Loucy (cell line): ENCODE data around the gene TANGO6.

Experiments used
- CTCF ChIP-seq: fragments of 200-600 bp; sonication (generic); conservative IDR thresholded peaks from 2 replicates; pipeline ENCODE4 v1.5.1; 2014; ENCODE audit warnings: mild to moderate bottlenecking, antibody characterized with exemption, low read length
- EZH2phosphoT487 ChIP-seq: fragments of 200-600 bp; IDR thresholded peaks from 2 replicates; pipeline ENCODE4 v1.6.1; 2018; ENCODE audit warnings: antibody characterized with exemption, mild to moderate bottlenecking, moderate library complexity, borderline replicate concordance

DNA sequence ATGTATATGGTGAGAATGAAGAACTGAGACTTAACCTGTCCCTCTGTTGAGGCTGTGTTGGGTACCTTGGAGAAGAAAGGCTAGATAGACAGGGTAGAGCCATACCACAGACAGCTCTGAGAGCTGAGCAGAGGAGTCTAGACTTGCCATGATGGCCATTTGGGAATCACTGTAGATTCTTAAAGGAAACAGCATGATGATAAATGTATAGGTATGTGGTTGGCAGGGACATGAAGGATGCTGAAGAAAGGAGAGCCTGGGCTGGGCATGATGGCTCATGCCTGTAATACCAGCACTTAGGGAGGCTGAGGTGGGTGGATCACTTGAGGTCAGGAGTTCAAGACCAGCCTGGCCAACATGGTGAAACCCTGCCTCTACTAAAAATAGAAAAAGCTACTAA lies 147.7 kb downstream of the TANGO6 start:
- TF ChIP-seq CTCF (no peak), EZH2phosphoT487 (no peak)
